ENCODE measurements around the gene ANKRD60. TPM values are rescaled to one million over a fixed set of nuclear protein-coding genes. Genes with fewer than 3 reads are reported as not detected.
A peak's percentile ranks its signal among the peaks of the same experiment; 100 is the strongest.

The ANKRD60 gene
- total and polyA plus RNA-seq, 2 experiments from 2014 or later: not detected

DNA sequence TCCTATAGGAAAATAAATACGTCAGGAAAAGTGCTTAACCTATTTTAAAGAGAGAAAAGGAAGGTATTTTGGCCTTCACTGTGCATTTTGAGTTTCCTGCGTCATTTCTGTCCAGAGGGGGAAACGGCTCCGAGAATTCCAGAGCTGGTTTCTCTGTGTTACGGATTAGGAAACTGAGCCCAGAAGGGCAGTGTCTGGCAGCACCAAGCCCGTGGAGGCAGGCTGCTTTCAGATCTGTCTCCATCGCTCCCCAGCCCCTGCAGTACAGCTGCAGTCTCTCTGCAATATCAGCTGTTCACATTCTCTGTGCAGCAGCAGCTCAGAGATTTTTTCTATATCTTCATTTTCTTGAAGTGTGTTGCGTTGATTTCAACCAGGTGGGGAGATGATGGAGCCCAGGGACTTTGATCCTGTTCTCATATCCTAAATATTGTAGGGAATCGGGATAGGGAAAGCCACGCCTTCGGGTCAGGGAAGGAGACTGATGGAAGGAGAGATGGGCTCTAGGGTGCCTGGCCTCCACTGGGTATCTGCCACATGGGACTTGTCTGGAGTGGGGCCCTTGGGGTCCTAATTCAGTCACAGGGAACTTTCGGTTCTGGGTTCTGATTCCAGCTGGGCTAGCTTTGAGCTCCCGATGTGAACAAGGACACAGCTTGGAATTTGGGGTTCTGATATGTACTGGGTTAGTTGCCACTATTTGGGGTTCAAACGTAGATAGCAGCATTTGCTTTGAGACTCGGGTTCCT is 2.8 kb downstream of the ANKRD60 start:
- Histone ChIP-seq H3K27ac (no peak overlapping the region), H3K27me3 (peaks cover 75% of the 10 kb centered on the region), H3K4me1 (ENCODE audit: low read depth) (peaks cover 10% of the 10 kb centered on the region), H3K36me3 (no peaks in the 10 kb centered on the region), H3K4me3 (no peak overlapping the region), H3K9me3 (ENCODE audit: low read depth) (no peaks in the 10 kb centered on the region)
- TF ChIP-seq, protein P1, sequence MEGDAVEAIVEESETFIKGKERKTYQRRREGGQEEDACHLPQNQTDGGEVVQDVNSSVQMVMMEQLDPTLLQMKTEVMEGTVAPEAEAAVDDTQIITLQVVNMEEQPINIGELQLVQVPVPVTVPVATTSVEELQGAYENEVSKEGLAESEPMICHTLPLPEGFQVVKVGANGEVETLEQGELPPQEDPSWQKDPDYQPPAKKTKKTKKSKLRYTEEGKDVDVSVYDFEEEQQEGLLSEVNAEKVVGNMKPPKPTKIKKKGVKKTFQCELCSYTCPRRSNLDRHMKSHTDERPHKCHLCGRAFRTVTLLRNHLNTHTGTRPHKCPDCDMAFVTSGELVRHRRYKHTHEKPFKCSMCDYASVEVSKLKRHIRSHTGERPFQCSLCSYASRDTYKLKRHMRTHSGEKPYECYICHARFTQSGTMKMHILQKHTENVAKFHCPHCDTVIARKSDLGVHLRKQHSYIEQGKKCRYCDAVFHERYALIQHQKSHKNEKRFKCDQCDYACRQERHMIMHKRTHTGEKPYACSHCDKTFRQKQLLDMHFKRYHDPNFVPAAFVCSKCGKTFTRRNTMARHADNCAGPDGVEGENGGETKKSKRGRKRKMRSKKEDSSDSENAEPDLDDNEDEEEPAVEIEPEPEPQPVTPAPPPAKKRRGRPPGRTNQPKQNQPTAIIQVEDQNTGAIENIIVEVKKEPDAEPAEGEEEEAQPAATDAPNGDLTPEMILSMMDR (IDR thresholded peaks at IDR 0.05; ENCODE audit: low read depth, low read length): no peak
- peak in 1 of 2 donors; percentile 26 for DNase-seq (ENCODE audit: low read depth in 1 of 2, low spot score in 1 of 2)

DNA sequence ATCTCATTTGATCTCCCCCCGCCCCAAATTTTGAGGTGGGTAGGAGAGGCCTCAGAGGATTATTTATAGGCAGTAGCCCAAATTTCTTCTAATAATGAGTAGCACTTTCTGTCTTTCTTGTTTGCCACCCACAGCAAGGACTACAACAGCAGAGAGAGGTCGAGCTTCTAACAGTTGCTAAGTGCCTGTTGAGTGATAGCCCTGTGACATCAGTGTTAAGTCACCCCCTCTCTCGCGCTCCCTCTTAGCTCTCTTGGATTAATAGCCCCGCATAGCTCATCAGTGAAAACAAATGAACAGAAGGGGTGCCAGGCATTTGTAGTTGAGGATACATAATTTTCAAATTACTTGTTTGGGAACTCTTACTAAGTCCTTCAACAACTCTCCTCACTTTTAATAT is 3.5 kb downstream of the ANKRD60 start:
- Histone ChIP-seq H3K27ac (no peak overlapping the region), H3K4me3 (no peak overlapping the region), H3K27me3 (peaks cover 69% of the 10 kb centered on the region), H3K9me3 (ENCODE audit: low read depth) (no peaks in the 10 kb centered on the region), H3K4me1 (ENCODE audit: low read depth) (peaks cover 10% of the 10 kb centered on the region), H3K36me3 (no peaks in the 10 kb centered on the region)
- peak in 1 of 2 donors; percentile 71 for DNase-seq (ENCODE audit: low read depth in 1 of 2, low spot score in 1 of 2)
- TF ChIP-seq, protein P1 (IDR thresholded peaks at IDR 0.05; ENCODE audit: low read depth, low read length): no peak

DNA sequence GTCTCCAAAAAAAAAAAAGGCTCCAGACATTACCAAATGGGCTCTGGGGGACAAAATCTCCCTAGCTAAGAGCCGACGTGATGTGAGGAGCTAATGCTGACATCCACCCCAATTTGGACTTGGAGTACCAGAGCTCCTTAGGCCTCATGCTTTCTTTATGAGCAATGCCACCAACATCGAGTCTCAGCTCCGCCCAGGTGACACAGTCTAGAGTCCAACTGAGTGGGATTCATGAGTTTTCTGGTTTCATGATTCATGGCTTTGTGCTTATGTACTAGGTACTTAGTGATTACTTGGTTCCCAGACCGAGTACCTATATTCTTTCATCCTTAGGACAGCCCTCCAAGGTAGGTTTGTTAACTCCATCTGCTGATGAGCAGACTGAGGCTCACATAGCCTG is 4.4 kb downstream of the ANKRD60 start:
- H3K36me3 ChIP-seq: no peaks in the 10 kb centered on the region
- DNase-seq (ENCODE audit: low read depth in 1 of 2, low spot score in 1 of 2): no peak
- TF ChIP-seq, protein P1 (IDR thresholded peaks at IDR 0.05; ENCODE audit: low read depth, low read length): no peak
- H3K27me3 ChIP-seq: peaks cover 60% of the 10 kb centered on the region
- no peak overlapping the region for H3K4me3 ChIP-seq
- H3K27ac ChIP-seq: no peak overlapping the region
- H3K4me1 ChIP-seq (ENCODE audit: low read depth): peaks cover 10% of the 10 kb centered on the region
- H3K9me3 ChIP-seq (ENCODE audit: low read depth): no peaks in the 10 kb centered on the region

- TF ChIP-seq, protein P1 (IDR thresholded peaks at IDR 0.05; ENCODE audit: low read depth, low read length): no peak
- peaks cover 53% of the 10 kb centered on the region for H3K27me3 ChIP-seq
- no peak for DNase-seq (ENCODE audit: low read depth in 1 of 2, low spot score in 1 of 2)
These were observed 5.0 kb downstream of the ANKRD60 start for GRCh38 chr20:58223358-58223941.

DNA sequence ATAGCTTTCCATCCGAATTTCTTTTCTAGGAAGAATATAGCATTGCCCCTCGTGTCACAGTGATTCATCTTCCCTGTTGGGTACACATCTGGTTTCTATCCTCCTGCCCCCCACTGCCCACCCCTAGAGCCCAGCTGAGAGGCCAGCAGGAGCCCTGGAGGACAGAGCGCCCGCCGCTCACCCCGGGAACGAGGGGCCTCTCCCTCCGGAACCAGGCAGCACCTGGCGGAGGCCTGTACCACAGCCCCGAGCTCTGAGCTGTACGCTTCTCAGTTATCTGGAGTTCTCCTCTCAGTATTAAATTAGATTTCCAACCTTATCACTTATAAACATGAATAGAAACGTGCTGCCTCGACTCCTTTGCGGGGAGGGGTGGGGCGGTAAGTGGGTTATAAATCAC is 6.0 kb downstream of the ANKRD60 start:
- no peak overlapping the region for H3K4me3 ChIP-seq
- H3K4me1 ChIP-seq (ENCODE audit: low read depth): peaks cover 10% of the 10 kb centered on the region
- peaks cover 43% of the 10 kb centered on the region for H3K27me3 ChIP-seq
- TF ChIP-seq, protein P1 (IDR thresholded peaks at IDR 0.05; ENCODE audit: low read depth, low read length): no peak
- DNase-seq (ENCODE audit: low read depth in 1 of 2, low spot score in 1 of 2): no peak
- H3K36me3 ChIP-seq: no peaks in the 10 kb centered on the region
- H3K9me3 ChIP-seq (ENCODE audit: low read depth): no peaks in the 10 kb centered on the region
- H3K27ac ChIP-seq: no peak overlapping the region

More at GRCh38 chr20:58223358-58223941, 5.0 kb downstream of the ANKRD60 start:
- Histone ChIP-seq H3K4me3 (no peak overlapping the region), H3K4me1 (ENCODE audit: low read depth) (peaks cover 10% of the 10 kb centered on the region), H3K27ac (no peak overlapping the region), H3K36me3 (no peaks in the 10 kb centered on the region), H3K9me3 (ENCODE audit: low read depth) (no peaks in the 10 kb centered on the region)
